GM04504 (cell line): ENCODE measurements around the gene AOAH.

Experiments
- DNase-seq: peaks from one replicate; pipeline ENCODE4 v3.0.0-alpha.2; 2012; ENCODE audit warnings: low read depth

The AOAH gene

GRCh38 chr7:36600869-36601530 is 123.3 kb downstream of the AOAH start:
- DNase-seq, result no peak

DNA sequence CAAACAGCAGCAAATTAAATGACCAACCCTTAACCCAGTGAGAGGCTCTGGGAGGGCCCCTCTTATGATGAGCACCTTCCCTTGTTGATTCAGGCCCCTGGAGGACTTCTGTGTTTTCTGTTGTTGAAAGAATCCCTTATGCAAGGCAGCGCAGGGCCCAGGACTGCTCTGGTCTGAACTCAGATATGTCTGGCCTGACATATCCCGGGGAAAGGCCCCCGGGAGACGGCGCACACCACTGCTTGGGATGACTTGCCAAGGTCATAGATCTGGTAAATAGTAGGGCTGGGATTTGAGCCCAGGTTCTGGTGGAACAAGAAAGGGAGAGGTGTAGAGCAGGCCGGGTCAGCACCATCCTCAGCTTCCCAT is 124.0 kb downstream of the AOAH start:
- no peak for DNase-seq

GRCh38 chr7:36599645-36600313 is 124.5 kb downstream of the AOAH start:
- no peak for DNase-seq

- DNase-seq, result no peak
These were observed 126.1 kb downstream of the AOAH start for GRCh38 chr7:36598054-36598674.

DNA sequence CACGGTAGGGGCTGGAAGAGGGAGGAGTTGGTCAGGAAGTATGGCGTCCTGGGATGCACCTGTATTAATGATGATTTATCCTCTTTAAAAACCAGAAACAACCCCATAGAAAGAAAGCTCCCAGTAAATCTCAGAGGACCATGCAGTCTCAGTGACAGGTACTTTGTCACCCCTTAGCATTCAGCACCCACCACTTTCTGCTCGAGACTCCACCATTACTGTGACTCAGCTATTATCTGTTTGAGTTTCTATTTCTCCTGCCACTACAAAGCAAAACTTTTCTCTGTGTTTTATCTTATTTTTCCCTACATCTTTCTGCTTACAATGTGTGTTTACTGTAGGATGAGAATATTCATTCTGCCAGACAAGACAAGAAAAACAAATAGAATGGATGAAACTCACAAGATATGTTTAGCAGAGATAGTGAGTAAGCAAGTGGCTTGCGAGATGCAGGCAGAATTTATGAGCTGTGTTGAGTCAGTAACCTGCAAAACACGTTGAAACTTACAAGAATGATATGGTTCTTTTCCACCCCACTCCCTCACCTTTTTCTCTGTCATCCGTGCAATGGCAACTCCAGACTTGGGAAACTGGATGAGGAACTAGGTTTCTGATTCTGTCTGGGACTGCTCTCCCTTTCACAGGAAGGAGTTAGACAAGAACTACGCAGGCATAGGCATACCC is 127.1 kb downstream of the AOAH start:
- DNase-seq, result no peak

DNA sequence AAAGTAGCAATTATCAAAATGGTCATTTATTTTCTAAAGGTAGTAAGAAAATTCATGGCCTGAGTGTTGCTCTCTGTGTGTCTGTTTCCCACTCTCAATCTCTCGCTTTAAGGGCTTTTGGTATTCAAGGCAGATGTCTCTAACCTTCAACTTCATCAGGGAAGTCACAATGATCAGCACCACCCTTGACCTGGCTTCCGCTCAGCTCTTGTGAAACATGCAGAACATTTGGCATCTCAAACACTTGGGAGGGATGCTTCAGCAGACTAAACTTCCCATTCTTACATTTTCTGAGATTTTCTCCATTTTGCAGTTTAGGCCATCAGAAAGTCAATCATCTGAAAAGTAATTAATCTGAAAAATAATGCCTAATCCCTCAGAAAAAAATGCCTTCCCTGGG is 129.8 kb downstream of the AOAH start:
- DNase-seq, result no peak

DNA sequence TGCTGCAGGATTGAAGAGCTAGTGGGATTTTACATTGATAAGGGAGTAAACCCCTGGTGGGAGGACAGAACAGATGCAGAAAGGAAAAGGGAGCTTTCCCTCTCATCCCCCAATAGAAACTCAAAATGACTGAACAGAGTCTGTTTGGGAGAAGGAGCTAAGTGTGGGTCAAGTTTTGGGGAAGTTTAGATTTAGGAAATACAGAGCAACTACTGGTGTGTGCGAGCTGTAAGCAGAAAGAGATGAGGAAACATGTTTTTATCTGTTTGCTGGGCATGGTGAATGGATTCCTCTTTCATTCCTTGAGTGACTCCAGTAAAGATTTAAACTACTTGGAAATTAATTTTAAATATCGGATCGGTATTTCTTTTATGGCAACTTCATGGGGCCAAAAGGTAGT is 132.7 kb downstream of the AOAH start:
- no peak for DNase-seq

GRCh38 chr7:36589391-36589790 is 134.9 kb downstream of the AOAH start:
- no peak for DNase-seq

GRCh38 chr7:36583318-36583717 is 141.0 kb downstream of the AOAH start:
- no peak for DNase-seq

GRCh38 chr7:36575832-36576231 is 148.5 kb downstream of the AOAH start:
- DNase-seq, result no peak

GRCh38 chr7:36573066-36573465 is 151.2 kb downstream of the AOAH start:
- no peak for DNase-seq

- DNase-seq, result no peak
These were observed 153.1 kb downstream of the AOAH start for GRCh38 chr7:36571190-36571560.

GRCh38 chr7:36570528-36571189 is 153.6 kb downstream of the AOAH start:
- no peak for DNase-seq

- no peak for DNase-seq
These were observed 155.8 kb downstream of the AOAH start for GRCh38 chr7:36568452-36568849.

DNA sequence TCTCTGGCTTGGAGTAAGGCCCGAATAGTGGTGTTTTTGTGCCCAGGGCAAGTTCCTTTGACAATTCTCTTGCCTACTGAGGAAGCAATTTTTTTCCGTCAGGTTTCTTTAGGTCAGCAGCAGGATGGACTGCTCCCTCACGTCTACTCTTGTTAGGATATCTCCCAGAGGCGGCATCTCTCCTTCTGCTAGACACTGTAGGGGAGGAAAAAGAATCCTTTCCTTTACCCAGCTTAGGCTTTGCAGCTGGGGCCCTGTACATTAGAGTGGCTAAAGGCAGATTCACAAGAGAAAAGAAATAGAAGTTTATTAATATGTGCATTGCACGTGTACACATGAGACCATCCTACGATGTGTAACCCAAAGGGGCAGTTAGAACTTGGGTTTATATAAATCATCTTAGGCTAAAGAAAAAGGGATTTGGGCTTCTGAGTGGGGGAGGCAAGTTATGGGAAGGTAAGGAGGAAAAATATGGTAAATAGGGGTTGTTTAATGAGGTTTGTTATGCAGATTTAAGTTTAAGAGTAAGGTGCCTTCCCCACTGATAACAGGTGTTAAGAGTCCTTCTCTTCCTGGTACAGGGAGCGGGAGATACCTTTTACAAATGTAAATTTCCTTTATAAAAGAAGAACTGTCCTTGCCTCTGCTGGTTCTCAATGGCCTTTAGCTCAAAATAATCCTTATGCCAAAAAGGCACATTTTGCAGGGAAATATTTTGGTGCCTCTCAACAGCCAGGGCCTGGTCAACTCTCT is 156.4 kb downstream of the AOAH start:
- DNase-seq, result no peak

- DNase-seq, result no peak
These were observed 158.4 kb downstream of the AOAH start for GRCh38 chr7:36565792-36566356.

GRCh38 chr7:36564489-36564888 is 159.8 kb downstream of the AOAH start:
- no peak for DNase-seq

GRCh38 chr7:36563706-36564327 is 160.5 kb downstream of the AOAH start:
- no peak for DNase-seq

DNA sequence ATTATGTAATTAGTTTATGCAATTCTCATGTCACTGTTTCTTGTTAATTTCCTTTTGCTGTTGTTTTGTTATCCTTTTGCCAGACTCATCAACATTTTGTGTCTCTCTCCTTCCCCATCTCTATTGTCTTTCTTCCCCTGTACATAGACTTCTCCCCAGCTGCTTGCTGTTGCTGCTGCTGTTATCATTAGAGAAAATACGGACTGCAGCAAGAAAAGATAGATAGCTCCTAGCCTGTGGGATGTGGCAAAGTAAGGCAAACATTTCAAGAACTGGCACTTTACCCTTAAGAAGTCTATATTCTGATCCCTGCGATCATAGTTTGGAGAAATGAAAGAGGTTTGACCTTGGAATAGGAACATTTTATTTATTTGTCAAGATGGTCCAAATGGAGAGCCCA is 162.2 kb downstream of the AOAH start:
- no peak for DNase-seq

- DNase-seq, result no peak
These were observed 175.3 kb downstream of the AOAH start for GRCh38 chr7:36549029-36549428.

GRCh38 chr7:36547416-36547815 is 176.9 kb downstream of the AOAH start:
- no peak for DNase-seq
